ENCODE measurements around the gene CDK14.

DNA sequence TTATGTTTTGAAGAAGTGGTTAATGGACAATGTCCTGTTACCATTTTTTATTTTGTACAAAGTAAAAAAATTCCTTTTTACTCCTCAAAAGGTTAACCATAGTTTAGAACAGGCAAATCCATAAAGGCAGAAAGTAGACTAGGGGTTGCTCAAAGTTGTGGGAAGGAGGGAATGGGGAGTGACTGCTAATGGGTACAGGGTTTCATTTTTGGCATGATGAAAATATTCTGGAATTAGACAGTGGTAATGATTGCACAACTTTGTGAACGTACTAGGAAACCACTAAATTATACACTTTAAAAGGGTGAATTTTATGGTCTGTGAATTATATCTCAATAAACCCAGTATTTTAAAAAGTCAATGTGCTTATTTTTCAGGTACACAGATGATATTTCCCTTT is 35.4 kb upstream of the CDK14 start:
- TF ChIP-seq, protein P1, sequence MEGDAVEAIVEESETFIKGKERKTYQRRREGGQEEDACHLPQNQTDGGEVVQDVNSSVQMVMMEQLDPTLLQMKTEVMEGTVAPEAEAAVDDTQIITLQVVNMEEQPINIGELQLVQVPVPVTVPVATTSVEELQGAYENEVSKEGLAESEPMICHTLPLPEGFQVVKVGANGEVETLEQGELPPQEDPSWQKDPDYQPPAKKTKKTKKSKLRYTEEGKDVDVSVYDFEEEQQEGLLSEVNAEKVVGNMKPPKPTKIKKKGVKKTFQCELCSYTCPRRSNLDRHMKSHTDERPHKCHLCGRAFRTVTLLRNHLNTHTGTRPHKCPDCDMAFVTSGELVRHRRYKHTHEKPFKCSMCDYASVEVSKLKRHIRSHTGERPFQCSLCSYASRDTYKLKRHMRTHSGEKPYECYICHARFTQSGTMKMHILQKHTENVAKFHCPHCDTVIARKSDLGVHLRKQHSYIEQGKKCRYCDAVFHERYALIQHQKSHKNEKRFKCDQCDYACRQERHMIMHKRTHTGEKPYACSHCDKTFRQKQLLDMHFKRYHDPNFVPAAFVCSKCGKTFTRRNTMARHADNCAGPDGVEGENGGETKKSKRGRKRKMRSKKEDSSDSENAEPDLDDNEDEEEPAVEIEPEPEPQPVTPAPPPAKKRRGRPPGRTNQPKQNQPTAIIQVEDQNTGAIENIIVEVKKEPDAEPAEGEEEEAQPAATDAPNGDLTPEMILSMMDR (IDR thresholded peaks at IDR 0.05): no peak
- no peak for TF ChIP-seq EZH2 (IDR thresholded peaks at IDR 0.05)
- TF ChIP-seq EZH2phosphoT487 (IDR thresholded peaks at IDR 0.05): no peak
